ENCODE data around the gene RCC1. TPM values are rescaled to one million over a fixed set of nuclear protein-coding genes. Genes with fewer than 3 reads are reported as not detected.

The RCC1 gene
- total RNA-seq, 4 donors from 2014 or later, result 5.8 to 21.6 (median 12.7) TPM

DNA sequence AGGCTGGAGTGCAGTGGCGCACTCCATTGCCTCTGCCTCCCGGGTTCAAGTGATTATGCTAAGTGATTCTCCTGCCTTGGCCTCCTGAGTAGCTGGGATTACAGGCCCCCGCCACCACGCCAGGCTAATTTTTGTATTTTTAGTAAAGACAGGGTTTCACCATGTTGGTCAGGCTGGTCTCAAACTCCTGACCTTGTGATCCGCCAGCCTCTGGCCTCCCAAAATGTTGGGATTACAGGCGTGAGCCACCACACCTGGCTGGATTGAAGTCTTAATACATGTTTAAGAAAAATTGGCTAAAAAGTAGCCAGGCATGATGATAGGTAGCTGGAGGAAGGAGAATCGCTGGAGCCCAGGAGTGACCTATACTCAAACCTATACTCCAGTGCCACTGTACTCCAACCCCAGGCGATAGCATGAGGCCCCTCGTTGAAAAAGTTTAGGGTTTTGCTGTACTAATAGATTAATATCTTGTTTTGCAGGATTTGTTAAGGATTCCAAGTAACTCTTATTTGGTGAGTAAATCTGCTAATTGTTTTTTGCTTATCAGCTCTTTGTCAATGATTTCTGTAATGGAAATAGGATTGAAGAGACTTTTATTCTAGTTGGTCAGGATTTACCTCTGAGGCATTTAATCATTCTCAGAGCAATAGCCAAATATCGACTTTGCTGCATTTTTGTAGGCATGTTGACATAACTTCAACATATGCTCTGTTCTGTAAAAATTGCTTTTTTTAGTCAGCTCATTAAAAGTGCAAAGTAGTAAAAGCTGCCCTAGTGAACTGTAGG lies 2.0 kb downstream of the RCC1 start:
- no peaks in the 10 kb centered on the region for H3K27me3 ChIP-seq
- H3K36me3 ChIP-seq, result peaks cover 0 to 52% of the 10 kb centered on the region in 2 donors
- H3K9me3 ChIP-seq, result no peaks in the 10 kb centered on the region
- TF ChIP-seq EP300 (IDR thresholded peaks at IDR 0.05), result no peak
- no peak for TF ChIP-seq POLR2A (IDR thresholded peaks at IDR 0.05)
- no peak for TF ChIP-seq POLR2AphosphoS5 (IDR thresholded peaks at IDR 0.05)
- TF ChIP-seq, protein P1, sequence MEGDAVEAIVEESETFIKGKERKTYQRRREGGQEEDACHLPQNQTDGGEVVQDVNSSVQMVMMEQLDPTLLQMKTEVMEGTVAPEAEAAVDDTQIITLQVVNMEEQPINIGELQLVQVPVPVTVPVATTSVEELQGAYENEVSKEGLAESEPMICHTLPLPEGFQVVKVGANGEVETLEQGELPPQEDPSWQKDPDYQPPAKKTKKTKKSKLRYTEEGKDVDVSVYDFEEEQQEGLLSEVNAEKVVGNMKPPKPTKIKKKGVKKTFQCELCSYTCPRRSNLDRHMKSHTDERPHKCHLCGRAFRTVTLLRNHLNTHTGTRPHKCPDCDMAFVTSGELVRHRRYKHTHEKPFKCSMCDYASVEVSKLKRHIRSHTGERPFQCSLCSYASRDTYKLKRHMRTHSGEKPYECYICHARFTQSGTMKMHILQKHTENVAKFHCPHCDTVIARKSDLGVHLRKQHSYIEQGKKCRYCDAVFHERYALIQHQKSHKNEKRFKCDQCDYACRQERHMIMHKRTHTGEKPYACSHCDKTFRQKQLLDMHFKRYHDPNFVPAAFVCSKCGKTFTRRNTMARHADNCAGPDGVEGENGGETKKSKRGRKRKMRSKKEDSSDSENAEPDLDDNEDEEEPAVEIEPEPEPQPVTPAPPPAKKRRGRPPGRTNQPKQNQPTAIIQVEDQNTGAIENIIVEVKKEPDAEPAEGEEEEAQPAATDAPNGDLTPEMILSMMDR (IDR thresholded peaks at IDR 0.05), result no peak
- 31 to 37% methylated on average over 4 to 5 of the region's 10 CpGs for whole genome bisulfite sequencing, 2 donors (ENCODE audit: low coverage in 1 of 2)
- H3K4me1 ChIP-seq, result peaks cover 4 to 70% (median 33%) of the 10 kb centered on the region in 3 donors
- peak overlapping the region in 3 of 4 donors; percentile 86 to 90 (median 88) for H3K27ac ChIP-seq
- no peak for ATAC-seq
- peak overlapping the region; percentile 74 to 83 for H3K4me3 ChIP-seq

DNA sequence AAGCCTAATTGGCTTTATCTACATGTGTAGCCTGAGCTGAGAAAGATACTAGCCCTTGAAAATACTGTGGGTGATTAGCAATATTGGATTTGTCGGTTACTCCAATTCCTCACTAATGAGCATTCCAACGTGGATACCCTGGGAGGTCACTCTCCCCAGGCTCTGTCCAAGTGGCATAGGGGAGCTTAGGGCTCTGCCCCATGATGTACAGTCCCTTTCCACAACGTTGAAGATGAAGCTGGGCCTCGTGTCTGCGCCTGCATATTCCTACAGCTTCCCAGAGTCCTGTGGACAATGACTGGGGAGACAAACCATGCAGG lies 2.6 kb downstream of the RCC1 start:
- TF ChIP-seq, protein P1 (IDR thresholded peaks at IDR 0.05), result no peak
- TF ChIP-seq EP300 (IDR thresholded peaks at IDR 0.05) (no peak), POLR2A (IDR thresholded peaks at IDR 0.05) (no peak), POLR2AphosphoS5 (IDR thresholded peaks at IDR 0.05) (no peak)
- H3K4me3 ChIP-seq, result peak overlapping the region in 1 of 2 donors; percentile 74
- peaks cover 4 to 74% (median 33%) of the 10 kb centered on the region in 3 donors for H3K4me1 ChIP-seq
- H3K27me3 ChIP-seq, result no peaks in the 10 kb centered on the region
- H3K9me3 ChIP-seq, result no peaks in the 10 kb centered on the region
- H3K27ac ChIP-seq, result peak overlapping the region in 3 of 4 donors; percentile 86 to 90 (median 88)
- 19 to 50% methylated on average over 2 to 4 of the region's 5 CpGs for WGBS, 2 donors (ENCODE audit: low coverage in 1 of 2)
- H3K36me3 ChIP-seq, result peaks cover 0 to 58% of the 10 kb centered on the region in 2 donors
- ATAC-seq, result no peak

DNA sequence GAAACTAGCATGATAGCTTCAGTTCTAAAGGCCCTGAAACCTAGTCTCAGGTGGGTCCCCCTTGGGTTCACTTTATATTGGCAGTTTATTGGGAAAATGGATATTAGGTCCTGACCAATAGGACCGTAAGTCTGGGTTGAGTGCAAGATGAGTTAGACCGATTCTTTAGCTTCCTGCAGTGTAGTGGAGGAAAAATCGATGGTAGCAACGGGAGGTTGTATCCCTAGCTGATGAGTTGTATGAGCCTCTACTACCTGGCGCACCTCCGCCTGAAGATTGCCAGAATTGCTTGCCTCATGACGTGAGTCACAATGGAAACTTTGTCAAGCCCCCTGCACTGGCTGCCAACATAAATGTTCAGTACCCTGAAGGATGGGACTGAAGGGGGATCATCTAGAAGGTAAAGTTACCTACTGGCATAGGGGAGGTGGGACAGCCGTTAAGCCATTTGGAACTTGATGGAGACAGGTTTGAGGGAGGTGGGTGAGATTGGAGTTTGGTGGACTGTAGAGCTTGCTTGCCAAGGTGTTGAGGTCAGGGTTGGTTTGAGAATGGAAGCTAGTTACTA lies 3.9 kb downstream of the RCC1 start:
- TF ChIP-seq, protein P1 (IDR thresholded peaks at IDR 0.05), result no peak
- TF ChIP-seq POLR2A (IDR thresholded peaks at IDR 0.05), result no peak
- peak; percentile 33 for TF ChIP-seq POLR2AphosphoS5 (IDR thresholded peaks at IDR 0.05)
- TF ChIP-seq EP300 (IDR thresholded peaks at IDR 0.05), result no peak
- ATAC-seq, result no peak
- peaks cover 4 to 74% (median 33%) of the 10 kb centered on the region in 3 donors for H3K4me1 ChIP-seq
- H3K4me3 ChIP-seq, result no peak overlapping the region
- WGBS, 2 donors (ENCODE audit: low coverage in 1 of 2), result 65 to 69% methylated on average over 7 to 8 of the region's 8 CpGs
- H3K27me3 ChIP-seq, result no peaks in the 10 kb centered on the region
- no peaks in the 10 kb centered on the region for H3K9me3 ChIP-seq
- peaks cover 0 to 72% of the 10 kb centered on the region in 2 donors for H3K36me3 ChIP-seq
- peak overlapping the region in 3 of 4 donors; percentile 27 to 88 (median 86) for H3K27ac ChIP-seq

DNA sequence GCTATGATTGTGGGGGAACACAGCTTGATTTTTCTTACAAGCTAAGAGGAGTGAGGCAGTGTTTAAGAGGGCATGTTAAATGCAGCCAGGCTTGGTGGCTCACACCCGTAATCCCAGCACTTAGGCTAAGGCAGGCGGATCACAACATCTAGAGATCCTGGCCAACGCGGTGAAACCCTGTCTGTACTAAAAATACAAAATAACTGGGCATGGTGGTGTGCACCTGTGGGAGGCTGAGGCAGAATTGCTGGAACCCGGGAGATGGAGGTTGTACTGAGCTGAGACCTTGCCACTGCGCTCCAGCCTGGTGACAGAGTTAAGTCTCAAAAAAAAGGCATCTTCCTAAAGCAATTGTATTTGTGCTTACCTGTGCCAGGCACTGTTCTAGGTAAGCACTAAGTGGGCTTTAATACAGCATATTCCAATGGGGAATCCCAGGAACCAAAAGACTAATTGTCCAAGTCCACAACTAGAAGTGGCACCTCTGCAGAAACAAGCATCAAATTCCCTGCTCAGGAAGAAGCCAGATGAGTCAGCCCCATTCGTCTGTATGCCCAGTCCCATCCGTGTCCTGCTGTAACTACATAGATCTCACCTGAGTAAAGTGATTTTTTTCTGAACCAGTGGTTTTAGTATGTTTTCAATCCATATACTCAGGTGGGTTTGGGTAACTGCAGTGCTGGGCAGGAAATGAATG lies 4.6 kb downstream of the RCC1 start:
- WGBS, 2 donors (ENCODE audit: low coverage in 1 of 2), result 49 to 100% methylated on average over 2 to 3 of the region's 8 CpGs
- Histone ChIP-seq H3K4me1 (peaks cover 4 to 68% (median 33%) of the 10 kb centered on the region in 3 donors), H3K36me3 (peaks cover 0 to 78% of the 10 kb centered on the region in 2 donors), H3K4me3 (no peak overlapping the region), H3K27me3 (no peaks in the 10 kb centered on the region), H3K9me3 (no peaks in the 10 kb centered on the region), H3K27ac (peak overlapping the region in 2 of 4 donors; percentile 86 to 88)
- TF ChIP-seq POLR2AphosphoS5 (IDR thresholded peaks at IDR 0.05) (no peak), EP300 (IDR thresholded peaks at IDR 0.05) (no peak), POLR2A (IDR thresholded peaks at IDR 0.05) (no peak)
- TF ChIP-seq, protein P1 (IDR thresholded peaks at IDR 0.05), result no peak
- ATAC-seq, result no peak
